ENCODE data around the gene SHC3. TPM values are rescaled to one million over a fixed set of nuclear protein-coding genes. Genes with fewer than 3 reads are reported as not detected.

Gene SHC3
- total RNA-seq, 1 experiment from 2014 or later = 0.27 TPM

- DNase-seq (ENCODE audit: low read depth, low spot score) = no peak
- no TSS peak for BruUV-seq (replicated peaks)
- RAD21 ChIA-PET (ENCODE audit: low non-redundant PET in 1 of 2, low total read pairs in 2 of 2, uncharacterized antibody in 2 of 2, unreplicated experiment in 2 of 2) = no interaction called here
Measured at GRCh38 chr9:89191004-89191403, 12.4 kb upstream of the SHC3 start.

More at GRCh38 chr9:89191004-89191403, 12.4 kb upstream of the SHC3 start:
- no peak overlapping the region for H3K4me3 ChIP-seq (replicated peaks in 1 of 2; ENCODE audit: low read depth in 1 of 2, low read length in 2 of 2)
- H3K27me3 ChIP-seq (ENCODE audit: insufficient read depth, low read length) = no peaks in the 10 kb centered on the region
- no peak overlapping the region for H3K9ac ChIP-seq (ENCODE audit: low read length)
- peak; percentile 36 for ATAC-seq
- H4K20me1 ChIP-seq (ENCODE audit: insufficient read depth) = no peaks in the 10 kb centered on the region
- H3K79me2 ChIP-seq (ENCODE audit: insufficient read depth, low read length) = no peaks in the 10 kb centered on the region
- no peak overlapping the region for H3K27ac ChIP-seq (ENCODE audit: low read depth, low read length)
- H3K36me3 ChIP-seq (ENCODE audit: control insufficient read depth in 1 of 2, insufficient read depth in 2 of 2, low read length in 2 of 2) = no peaks in the 10 kb centered on the region
- no peak overlapping the region for H3K4me2 ChIP-seq (ENCODE audit: low read length)
- no peaks in the 10 kb centered on the region for H3K9me3 ChIP-seq (ENCODE audit: control insufficient read depth in 1 of 2, insufficient read depth in 1 of 2, low read depth in 1 of 2, low read length in 2 of 2)
- H3K9me2 ChIP-seq (ENCODE audit: insufficient read depth) = no peaks in the 10 kb centered on the region
- CTCF ChIA-PET = no interaction called here
- POLR2A ChIA-PET = no interaction called here
- no peak overlapping the region for H2AFZ ChIP-seq (ENCODE audit: low read depth, low read length, poor library complexity, severe bottlenecking)
- TF ChIP-seq CBX3 (IDR thresholded peaks at IDR 0.05; ENCODE audit: low read depth) (no peak), SRF (IDR thresholded peaks at IDR 0.05; ENCODE audit: low read depth) (no peak), RAD21 (IDR thresholded peaks at IDR 0.05; ENCODE audit: low read depth) (no peak), FOSL1 (IDR thresholded peaks at IDR 0.05; ENCODE audit: low read depth) (no peak), POLR2AphosphoS5 (IDR thresholded peaks at IDR 0.05; ENCODE audit: low read depth, low read length) (no peak), EGR1 (IDR thresholded peaks at IDR 0.05; ENCODE audit: low read depth) (no peak), ZNF274 (IDR thresholded peaks at IDR 0.05; ENCODE audit: low read depth, low read length) (no peak), CTCF (IDR thresholded peaks at IDR 0.05 in 2 of 3, conservative IDR thresholded peaks at IDR 0.05 in 1 of 3; ENCODE audit: borderline replicate concordance in 1 of 3, insufficient read depth in 1 of 3, low read depth in 2 of 3, low read length in 2 of 3) (no peak), CEBPB (IDR thresholded peaks at IDR 0.05; ENCODE audit: low read depth) (no peak), TCF7L2 (IDR thresholded peaks at IDR 0.05; ENCODE audit: borderline replicate concordance, extremely low read depth, insufficient read depth, insufficient read length) (no peak)
- H3K4me1 ChIP-seq (ENCODE audit: control insufficient read depth in 1 of 2, insufficient read depth in 2 of 2, low read length in 2 of 2) = no peaks in the 10 kb centered on the region
- intact Hi-C loops (cut with micrococcal nuclease) = loop anchor here (5.0 kb wide), 1 partner anchor 81 kb away; no protein-coding TSS in a partner anchor

Data from HCT116 (cell line).